Astrocyte (in vitro differentiated cells and primary cell): Measurements from ENCODE around the gene P2RY13.

Experiments
- EZH2 ChIP-seq: IDR thresholded peaks from 2 replicates; pipeline ENCODE4 v1.6.1; 2012; ENCODE audit warnings: mild to moderate bottlenecking, low read length, inconsistent platforms; ENCODE audit not compliant: insufficient read depth
- TF ChIP-seq, protein P1 (sequence below): IDR thresholded peaks from 2 replicates; pipeline ENCODE4 v1.5.1; 2011; ENCODE audit warnings: low read depth, mild to moderate bottlenecking, inconsistent platforms, low read length, moderate library complexity; ENCODE audit not compliant: insufficient read depth

DNA sequence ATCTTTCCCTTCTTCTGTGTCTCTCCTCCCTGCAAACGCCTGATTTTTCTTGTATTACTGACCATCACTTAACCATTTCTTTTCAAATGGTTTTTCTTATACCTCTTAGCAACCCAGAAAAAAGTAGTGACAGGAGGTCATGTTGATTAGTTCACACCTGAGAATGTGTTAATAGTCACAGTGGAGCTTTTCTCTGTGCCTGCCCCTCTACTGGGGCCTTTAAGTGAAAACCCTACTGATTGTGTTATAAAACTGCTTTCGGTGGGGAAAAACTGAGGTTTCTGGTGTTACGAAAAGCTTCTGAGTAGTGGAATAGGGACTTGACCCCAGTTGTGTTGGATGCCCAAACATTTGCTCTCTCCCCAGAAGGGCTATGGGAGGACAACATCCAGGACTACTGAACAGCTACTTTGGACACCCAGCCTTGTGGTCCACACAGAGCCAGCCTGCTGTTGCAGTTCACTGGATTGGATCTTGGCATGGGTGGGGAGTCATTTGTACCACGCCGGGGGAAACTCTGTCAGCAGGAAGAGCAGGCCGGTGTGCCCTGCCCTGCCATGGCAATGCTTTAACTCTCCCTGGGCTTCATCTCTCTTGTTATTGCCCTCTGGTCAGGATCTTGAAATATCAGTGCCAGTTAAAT lies 23.1 kb downstream of the P2RY13 start:
- TF ChIP-seq, protein P1, sequence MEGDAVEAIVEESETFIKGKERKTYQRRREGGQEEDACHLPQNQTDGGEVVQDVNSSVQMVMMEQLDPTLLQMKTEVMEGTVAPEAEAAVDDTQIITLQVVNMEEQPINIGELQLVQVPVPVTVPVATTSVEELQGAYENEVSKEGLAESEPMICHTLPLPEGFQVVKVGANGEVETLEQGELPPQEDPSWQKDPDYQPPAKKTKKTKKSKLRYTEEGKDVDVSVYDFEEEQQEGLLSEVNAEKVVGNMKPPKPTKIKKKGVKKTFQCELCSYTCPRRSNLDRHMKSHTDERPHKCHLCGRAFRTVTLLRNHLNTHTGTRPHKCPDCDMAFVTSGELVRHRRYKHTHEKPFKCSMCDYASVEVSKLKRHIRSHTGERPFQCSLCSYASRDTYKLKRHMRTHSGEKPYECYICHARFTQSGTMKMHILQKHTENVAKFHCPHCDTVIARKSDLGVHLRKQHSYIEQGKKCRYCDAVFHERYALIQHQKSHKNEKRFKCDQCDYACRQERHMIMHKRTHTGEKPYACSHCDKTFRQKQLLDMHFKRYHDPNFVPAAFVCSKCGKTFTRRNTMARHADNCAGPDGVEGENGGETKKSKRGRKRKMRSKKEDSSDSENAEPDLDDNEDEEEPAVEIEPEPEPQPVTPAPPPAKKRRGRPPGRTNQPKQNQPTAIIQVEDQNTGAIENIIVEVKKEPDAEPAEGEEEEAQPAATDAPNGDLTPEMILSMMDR, result no peak
- no peak for TF ChIP-seq EZH2
